Limb (tissue), 2 donors: Measurements from ENCODE around the gene STPG2.
"Not testable (repeated sequence)": the region's sequence is repeated elsewhere in the genome, so short reads cannot be mapped to it uniquely, and the experiment has no call there.

Experiments
- DNase-seq, 2 donors: peaks; one replicate each; pipeline ENCODE4 v3.0.0-alpha.2; 2016; ENCODE audit errors: extremely low spot score in 2 of 2

STPG2 gene

GRCh38 chr4:97645071-97645821, 498.0 kb downstream of the STPG2 start:
- peak in 1 of 2 donors; percentile 57 for DNase-seq

DNA sequence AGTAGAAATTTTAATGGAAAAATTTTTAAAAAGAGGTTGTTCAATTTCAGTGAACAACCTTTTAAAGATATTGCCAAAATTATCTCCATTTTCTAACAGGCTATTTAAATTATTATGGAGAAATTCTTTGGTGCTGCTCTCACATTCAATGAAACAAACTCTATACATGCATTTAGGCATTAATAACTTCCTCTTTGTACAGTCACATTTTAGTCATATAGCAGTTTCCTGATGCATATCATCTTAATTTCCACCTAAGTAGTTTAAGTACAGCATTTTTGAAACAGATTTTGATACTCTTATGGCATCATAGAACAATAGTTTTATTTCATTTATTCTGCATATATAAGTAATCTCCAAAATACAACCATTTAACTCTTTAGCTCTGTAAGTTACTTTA, 500.1 kb downstream of the STPG2 start:
- DNase-seq: no peak

- DNase-seq: no peak
These were observed 503.3 kb downstream of the STPG2 start for GRCh38 chr4:97639961-97640360.

DNA sequence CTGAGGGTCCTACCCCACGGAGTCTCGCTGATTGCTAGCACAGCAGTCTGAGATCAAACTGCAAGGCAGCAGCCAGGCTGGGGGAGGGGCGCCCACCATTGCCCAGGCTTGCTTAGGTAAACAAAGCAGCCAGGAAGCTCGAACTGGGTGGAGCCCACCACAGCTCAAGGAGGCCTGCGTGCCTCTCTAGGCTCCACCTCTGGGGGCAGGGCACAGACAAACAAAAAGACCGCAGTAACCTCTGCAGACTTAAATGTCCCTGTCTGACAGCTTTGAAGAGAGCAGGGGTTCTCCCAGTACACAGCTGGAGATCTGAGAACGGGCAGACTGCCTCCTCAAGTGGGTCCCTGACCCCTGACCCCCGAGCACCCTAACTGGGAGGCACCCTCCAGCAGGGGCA, 509.4 kb downstream of the STPG2 start:
- not testable (repeated sequence) for DNase-seq

GRCh38 chr4:97627750-97628149, 515.5 kb downstream of the STPG2 start:
- DNase-seq: no peak

GRCh38 chr4:97624204-97624603, 519.1 kb downstream of the STPG2 start:
- DNase-seq: no peak

DNA sequence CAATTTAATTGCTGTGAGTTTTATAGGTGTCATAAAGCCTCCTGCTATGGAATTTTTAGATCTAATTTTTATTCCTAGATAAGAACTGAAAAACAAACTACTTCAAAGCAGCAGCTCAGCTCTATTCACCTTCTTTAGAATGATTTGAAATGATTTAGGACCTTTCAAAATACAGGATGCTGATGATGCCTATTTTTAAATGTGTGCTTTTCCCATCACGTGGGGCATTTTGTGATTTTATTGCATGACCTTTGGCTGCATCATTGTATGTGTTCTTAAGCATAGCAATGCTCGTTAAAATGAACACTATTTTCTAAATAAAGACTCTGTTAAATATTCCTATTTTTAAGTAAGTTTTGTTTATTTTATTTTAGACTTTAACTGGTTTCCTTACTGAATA, 537.3 kb downstream of the STPG2 start:
- no peak for DNase-seq

DNA sequence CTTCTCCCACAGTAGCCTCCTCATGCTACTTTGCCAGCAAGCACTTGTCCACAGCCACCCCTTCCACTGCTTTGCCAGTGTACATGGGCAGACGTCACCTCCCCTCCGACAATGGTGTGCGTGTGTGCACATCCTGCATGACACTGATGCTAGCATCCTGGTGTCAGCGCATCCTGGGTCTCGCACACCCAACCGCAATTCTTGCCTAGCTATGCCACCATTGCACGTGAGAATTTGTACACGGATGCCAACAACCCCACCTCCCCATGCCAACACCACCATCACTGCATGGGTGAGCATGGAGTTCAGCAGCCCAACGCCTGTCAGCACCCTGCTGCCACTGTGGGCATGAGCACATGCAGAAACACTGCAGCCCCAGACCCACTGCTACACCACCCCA, 550.0 kb downstream of the STPG2 start:
- DNase-seq: no peak

DNA sequence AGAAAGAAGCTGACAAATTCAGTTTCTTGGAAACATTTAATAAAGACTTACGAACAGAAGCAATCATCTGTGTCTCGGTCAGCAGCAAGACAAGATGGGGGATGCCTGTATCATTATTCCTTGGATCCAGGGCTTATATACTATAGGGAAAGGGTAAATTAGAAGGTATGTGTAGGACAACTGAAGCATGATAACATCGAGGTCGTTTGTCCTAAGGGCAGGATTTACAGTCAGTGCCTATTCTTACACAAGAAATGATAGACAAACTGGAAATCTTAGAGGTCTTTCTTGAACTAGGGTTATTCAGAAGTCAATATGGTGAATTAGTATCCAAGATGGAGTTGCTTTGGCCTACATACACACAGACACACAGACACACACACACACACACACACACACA, 553.0 kb downstream of the STPG2 start:
- DNase-seq: no peak

- no peak for DNase-seq
These were observed 553.6 kb downstream of the STPG2 start for GRCh38 chr4:97589481-97590196.

DNA sequence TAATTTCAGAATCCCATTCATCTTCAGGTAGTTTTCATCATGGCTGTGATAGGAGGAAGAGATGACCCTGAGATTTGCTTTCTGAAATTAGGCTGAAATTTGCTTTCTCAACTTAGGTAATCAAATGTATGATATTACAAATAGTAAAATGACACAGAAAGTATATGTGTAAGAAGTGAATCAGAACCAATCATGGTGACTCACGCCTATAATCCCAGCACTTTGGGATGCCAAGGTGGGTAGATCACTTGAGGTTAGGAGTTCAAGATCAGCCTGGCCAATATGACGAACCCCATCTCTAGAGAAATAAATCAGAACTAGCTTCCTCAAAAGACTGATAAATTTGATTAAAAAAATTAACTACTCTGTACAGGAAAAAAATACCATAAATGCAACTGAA, 555.4 kb downstream of the STPG2 start:
- DNase-seq: no peak

- DNase-seq: no peak
These were observed 558.0 kb downstream of the STPG2 start for GRCh38 chr4:97585274-97585673.

DNA sequence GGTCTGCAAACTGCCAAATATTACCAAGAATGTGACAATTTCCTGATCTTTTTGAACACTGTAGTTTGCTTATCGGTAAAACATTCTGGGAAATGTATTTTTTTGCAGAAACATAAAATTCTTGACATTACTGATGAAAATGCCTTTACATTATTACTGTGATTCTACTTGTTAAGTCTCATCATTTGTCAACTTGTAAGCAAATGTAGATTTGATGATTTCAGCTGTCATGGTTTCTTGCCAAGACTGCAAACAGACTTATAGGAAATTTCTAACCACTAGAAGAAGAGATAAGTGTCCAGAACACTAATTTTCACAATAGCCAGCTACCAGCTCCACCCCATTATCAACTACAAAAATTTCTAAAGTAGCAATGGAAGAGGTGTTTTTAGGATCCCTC, 560.4 kb downstream of the STPG2 start:
- DNase-seq: no peak

- no peak for DNase-seq
These were observed 566.3 kb downstream of the STPG2 start for GRCh38 chr4:97577004-97577403.

DNA sequence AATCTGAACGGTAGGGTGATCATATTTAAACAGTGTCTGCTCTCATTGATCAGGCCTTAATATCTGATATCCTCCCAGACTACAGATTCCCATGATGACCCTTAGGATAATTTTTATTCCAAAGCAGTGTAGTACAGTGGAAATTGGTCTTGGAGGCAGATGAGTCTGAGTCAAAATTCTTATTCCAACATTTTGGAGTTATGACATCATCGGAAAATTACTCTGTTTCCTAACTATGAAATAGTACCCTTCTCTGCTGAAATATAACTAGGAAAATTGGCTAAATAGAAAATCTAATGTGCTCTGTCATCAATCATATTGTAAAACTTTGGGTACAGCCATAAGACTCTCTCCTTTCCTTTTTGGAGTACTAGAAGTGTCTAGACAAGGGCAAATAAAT, 583.3 kb downstream of the STPG2 start:
- no peak for DNase-seq

DNA sequence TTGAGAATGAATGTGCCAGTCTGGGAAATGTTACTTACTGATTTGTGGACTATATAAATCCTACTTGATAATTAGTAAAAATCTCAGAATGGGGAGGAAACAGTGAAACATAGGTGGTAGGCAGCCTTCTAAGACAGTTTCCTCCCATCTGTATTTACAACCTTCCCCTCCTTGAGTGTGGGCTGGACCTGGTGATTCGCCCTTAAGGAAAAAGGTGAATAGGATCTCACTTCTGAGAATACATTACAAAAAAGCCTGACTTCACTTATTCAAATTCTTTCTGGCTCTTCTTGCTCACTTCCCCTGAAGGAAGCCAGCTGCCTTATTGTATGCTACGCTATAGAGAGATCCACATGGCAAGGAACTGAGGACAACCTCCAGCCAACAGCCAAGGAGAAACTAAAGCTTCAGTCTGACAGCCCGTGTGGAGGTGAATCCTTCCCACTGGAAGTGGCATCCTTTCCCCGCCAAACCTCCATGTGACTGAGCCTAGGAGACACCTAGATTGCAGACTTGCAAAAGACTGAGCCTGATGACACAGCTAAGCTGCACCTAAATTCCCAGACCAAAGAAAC, 585.0 kb downstream of the STPG2 start:
- no peak for DNase-seq

- not testable (repeated sequence) for DNase-seq
These were observed 592.6 kb downstream of the STPG2 start for GRCh38 chr4:97550637-97551036.

GRCh38 chr4:97548943-97549583, 594.2 kb downstream of the STPG2 start:
- no peak for DNase-seq

- no peak for DNase-seq
These were observed 595.1 kb downstream of the STPG2 start for GRCh38 chr4:97548186-97548585.

GRCh38 chr4:97531351-97531750, 611.9 kb downstream of the STPG2 start:
- no peak for DNase-seq

DNA sequence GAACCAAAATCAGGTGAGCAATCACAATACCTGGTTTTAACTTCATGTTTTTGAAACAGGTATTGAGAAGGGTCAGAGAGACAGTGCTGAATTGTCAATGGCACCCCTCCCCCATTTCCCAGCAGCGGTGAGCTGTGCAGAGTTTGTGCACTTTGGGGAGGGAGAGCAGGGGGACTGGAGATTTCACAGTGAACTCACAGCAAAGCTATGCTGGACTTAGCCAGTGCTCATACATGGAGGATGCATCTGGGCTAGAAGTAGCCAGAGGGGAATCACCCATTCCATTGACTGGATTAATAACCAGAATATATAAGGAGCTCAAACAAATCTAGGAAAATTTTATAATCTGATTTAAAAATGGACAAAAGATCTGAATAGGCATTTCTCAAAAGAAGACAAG, 612.6 kb downstream of the STPG2 start:
- DNase-seq: no peak

- DNase-seq: no peak
These were observed 618.0 kb downstream of the STPG2 start for GRCh38 chr4:97525236-97525635.
